Common myeloid progenitor, CD34-positive (primary cell): Measurements from ENCODE around the gene ECI2.

Experiments
- CTCF ChIA-PET: fragments of 350-600 bp; sonication (Branson Sonifier 250); formaldehyde crosslinking; loops from one replicate; lab custom pipeline; 2021; ENCODE audit warnings: antibody characterized with exemption; lab: Charles Lee
- POLR2A ChIA-PET: fragments of 350-600 bp; sonication (Branson Sonifier 250); formaldehyde crosslinking; loops from one replicate; lab custom pipeline; 2021; ENCODE audit warnings: antibody characterized with exemption; lab: Charles Lee
- DNase-seq, 3 donors: peaks; one replicate each; pipeline versions ENCODE4 v3.0.0 to v3.0.0-alpha.2; 2013
- H3K27ac ChIP-seq, 2 experiments: 1 replicate in 1 of 2; 2 replicates in 1 of 2; pipeline ENCODE4 v1.7.0; 2013; ENCODE audit warnings: inconsistent platforms in 2 of 2, low read length in 2 of 2, mild to moderate bottlenecking in 2 of 2, low read depth in 1 of 2, moderate library complexity in 1 of 2; ENCODE audit not compliant: severe bottlenecking in 2 of 2, insufficient read depth in 1 of 2, poor library complexity in 1 of 2
- H3K27me3 ChIP-seq, 5 experiments: replicated peaks in 2 of 5; 1 replicate in 3 of 5; 2 replicates in 2 of 5; pipeline versions ENCODE4 v1.6.1 to v1.7.0; 2013; ENCODE audit warnings: low read length in 4 of 5, mild to moderate bottlenecking in 2 of 5, moderate library complexity in 2 of 5, inconsistent platforms in 1 of 5; ENCODE audit not compliant: insufficient read depth in 5 of 5, control insufficient read depth in 4 of 5
- H3K36me3 ChIP-seq, 4 experiments: 1 replicate in 2 of 4; 2 replicates in 2 of 4; pipeline versions ENCODE4 v1.6.1 to v1.7.0; 2013; ENCODE audit warnings: low read length in 3 of 4, control low read depth in 1 of 4, mild to moderate bottlenecking in 1 of 4; ENCODE audit not compliant: control insufficient read depth in 4 of 4, insufficient read depth in 4 of 4
- H3K4me1 ChIP-seq, 4 experiments: 1 replicate in 3 of 4; 2 replicates in 1 of 4; pipeline versions ENCODE4 v1.6.1 to v1.7.1; 2013; ENCODE audit warnings: low read length in 3 of 4, mild to moderate bottlenecking in 3 of 4, control low read depth in 1 of 4, inconsistent platforms in 1 of 4, moderate library complexity in 1 of 4; ENCODE audit not compliant: control insufficient read depth in 4 of 4, insufficient read depth in 4 of 4; ENCODE audit errors: control extremely low read depth in 1 of 4
- H3K4me3 ChIP-seq, 7 experiments: 1 replicate in 4 of 7; 2 replicates in 3 of 7; pipeline versions ENCODE4 v1.5.1 to v1.7.0; 2013; ENCODE audit warnings: mild to moderate bottlenecking in 7 of 7, low read length in 6 of 7, moderate library complexity in 6 of 7, inconsistent platforms in 2 of 7, low read depth in 2 of 7, control low read depth in 1 of 7; ENCODE audit not compliant: insufficient read depth in 4 of 7, control insufficient read depth in 1 of 7; ENCODE audit errors: extremely low read depth in 1 of 7
- H3K9me3 ChIP-seq, 5 experiments: 1 replicate in 4 of 5; 2 replicates in 1 of 5; pipeline versions ENCODE4 v1.6.1 to v1.7.1; 2013; ENCODE audit warnings: low read length in 4 of 5, mild to moderate bottlenecking in 2 of 5, inconsistent platforms in 1 of 5, low read depth in 1 of 5, moderate library complexity in 1 of 5; ENCODE audit not compliant: control insufficient read depth in 4 of 5, insufficient read depth in 2 of 5; ENCODE audit errors: control extremely low read depth in 1 of 5
- WGBS: methylation state at CpG from one replicate; pipeline ENCODE4 v1.1.5; 2013; ENCODE audit not compliant: insufficient coverage; 5-methylcytosine and 5-hydroxymethylcytosine counted together

ECI2 gene

DNA sequence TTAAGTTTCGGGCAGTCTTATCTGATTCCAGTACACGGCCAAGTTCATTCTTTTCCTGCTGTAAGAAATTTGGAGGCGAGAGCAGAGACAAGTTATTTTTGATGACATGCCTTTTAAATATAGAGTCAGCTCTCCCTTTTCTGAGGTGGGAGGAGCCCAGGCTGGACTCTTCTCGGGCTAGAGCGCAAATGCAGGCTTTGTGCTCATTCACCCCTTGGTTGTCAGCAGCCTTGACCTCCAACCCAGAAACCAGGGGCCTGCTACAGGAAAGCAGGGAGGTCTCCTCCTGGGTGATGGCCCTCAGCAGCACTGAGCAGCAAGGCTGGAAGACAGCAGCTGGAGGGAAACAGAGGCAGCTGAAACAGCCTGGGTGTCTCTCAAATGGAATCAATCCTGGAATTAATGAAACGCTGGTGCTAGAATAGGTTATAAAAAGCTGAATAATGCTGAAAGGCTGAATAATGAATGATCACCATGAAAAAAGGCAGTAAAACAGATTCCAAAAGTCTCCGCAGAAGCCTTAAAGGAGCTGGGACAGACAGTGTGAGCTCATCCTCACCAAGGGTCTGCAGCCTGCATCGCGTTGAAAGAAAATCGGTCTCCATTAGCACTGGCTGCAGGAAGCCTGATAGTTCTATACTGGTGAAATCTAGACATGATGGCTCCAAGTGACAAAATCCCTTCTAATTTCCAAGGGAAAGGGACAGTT, 28.2 kb upstream of the ECI2 start:
- H3K36me3 ChIP-seq, result no peaks in the 10 kb centered on the region
- no peak overlapping the region for H3K27ac ChIP-seq
- ChIA-PET POLR2A (no interaction called here), CTCF (no interaction called here)
- no peaks in the 10 kb centered on the region for H3K27me3 ChIP-seq
- H3K9me3 ChIP-seq, result peaks cover 0 to 4% (median 0%) of the 10 kb centered on the region in 5 experiments
- DNase-seq, result no peak
- 96% methylated on average over 10 of the region's 10 CpGs for WGBS
- peaks cover 0 to 4% (median under 1%) of the 10 kb centered on the region in 4 experiments for H3K4me1 ChIP-seq
- no peak overlapping the region for H3K4me3 ChIP-seq

DNA sequence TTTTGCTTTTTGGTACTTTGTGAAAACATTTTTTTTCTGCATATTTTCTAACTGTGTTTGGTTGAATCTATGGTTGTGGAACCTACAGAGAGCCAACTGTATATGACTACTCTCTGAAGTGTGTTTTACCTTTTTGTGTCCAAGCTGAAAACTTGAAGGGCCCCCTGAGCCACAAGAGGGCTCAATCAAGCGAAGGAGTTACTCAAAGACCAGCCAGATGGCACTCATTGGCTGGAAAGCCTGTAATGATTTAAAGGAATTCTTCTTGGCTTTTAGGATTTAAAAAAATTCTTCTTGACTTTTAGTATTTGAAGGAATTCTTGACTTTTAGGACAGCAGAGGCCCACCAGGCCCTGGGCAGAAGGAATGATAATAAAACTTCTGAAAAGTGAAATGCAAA, 27.0 kb upstream of the ECI2 start:
- Histone ChIP-seq H3K27ac (no peak overlapping the region), H3K4me3 (no peak overlapping the region), H3K4me1 (peaks cover 0 to 4% (median under 1%) of the 10 kb centered on the region in 4 experiments), H3K36me3 (no peaks in the 10 kb centered on the region), H3K27me3 (no peaks in the 10 kb centered on the region), H3K9me3 (no peaks in the 10 kb centered on the region)
- POLR2A ChIA-PET, result no interaction called here
- 100% methylated on average over 1 of the region's 1 CpG for WGBS
- no peak for DNase-seq
- CTCF ChIA-PET, result interaction anchor here (1.0 kb wide), 1 partner anchor 11 kb away, joined by 3 read pairs; no protein-coding TSS in a partner anchor

DNA sequence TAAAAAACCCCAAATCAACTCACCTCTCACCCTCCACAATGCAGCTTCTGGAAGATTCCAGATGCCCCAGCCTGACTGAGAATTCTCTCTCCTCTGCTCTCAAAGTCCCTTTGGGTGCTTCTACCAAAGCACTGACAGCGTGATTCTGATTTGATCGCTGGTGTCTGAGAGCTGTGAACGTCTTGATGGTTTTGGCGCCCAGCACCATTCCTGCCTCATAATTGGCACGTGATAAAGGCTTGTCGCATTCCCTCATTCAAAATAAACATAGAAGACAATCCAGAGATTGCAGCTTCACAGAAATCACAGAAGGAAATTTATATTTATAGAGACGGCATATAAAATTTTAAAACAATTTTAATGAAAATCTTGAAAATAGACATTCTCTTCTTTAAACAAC, 24.1 kb upstream of the ECI2 start:
- WGBS, result 98% methylated on average over 6 of the region's 7 CpGs
- H3K4me3 ChIP-seq, result no peak overlapping the region

DNA sequence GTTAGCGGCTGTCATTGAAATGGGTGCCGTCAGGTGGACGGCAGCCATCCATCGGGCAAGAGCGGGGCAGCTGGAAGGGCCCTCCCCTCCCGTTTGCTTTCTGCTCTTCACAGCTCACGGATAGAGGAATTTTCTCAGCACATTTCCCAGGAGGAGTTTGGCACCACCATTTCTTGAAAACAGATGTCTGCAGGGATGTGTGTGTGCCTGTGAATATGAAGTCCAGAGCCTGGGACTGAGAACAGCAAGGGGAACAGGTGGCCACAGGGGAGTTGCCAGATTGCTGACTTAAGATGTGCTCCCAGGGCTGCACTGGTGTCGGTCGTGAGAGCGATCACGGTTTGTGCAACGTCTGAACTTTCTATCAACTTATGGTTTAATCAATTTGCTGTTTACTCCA, 22.1 kb upstream of the ECI2 start:
- ChIA-PET CTCF (interaction anchor here (1.5 to 1.6 kb wide), 2 partner anchors 100 to 103 kb away, joined by 3 to 5 read pairs; no protein-coding TSS in a partner anchor), POLR2A (no interaction called here)
- H3K4me3 ChIP-seq, result no peak overlapping the region
- H3K4me1 ChIP-seq, result peaks cover 0 to 5% (median 3%) of the 10 kb centered on the region in 4 experiments
- DNase-seq, result no peak
- H3K9me3 ChIP-seq, result no peaks in the 10 kb centered on the region
- H3K27ac ChIP-seq, result no peak overlapping the region
- H3K36me3 ChIP-seq, result no peaks in the 10 kb centered on the region
- H3K27me3 ChIP-seq, result no peaks in the 10 kb centered on the region
- WGBS, result 96% methylated on average over 11 of the region's 12 CpGs

More for the DNA sequence above, 24.1 kb upstream of the ECI2 start:
- H3K27me3 ChIP-seq, result no peaks in the 10 kb centered on the region
- ChIA-PET CTCF (no interaction called here), POLR2A (no interaction called here)
- peaks cover 0 to 5% (median 3%) of the 10 kb centered on the region in 4 experiments for H3K4me1 ChIP-seq
- H3K9me3 ChIP-seq, result no peaks in the 10 kb centered on the region
- H3K27ac ChIP-seq, result no peak overlapping the region
- no peak for DNase-seq
- no peaks in the 10 kb centered on the region for H3K36me3 ChIP-seq

DNA sequence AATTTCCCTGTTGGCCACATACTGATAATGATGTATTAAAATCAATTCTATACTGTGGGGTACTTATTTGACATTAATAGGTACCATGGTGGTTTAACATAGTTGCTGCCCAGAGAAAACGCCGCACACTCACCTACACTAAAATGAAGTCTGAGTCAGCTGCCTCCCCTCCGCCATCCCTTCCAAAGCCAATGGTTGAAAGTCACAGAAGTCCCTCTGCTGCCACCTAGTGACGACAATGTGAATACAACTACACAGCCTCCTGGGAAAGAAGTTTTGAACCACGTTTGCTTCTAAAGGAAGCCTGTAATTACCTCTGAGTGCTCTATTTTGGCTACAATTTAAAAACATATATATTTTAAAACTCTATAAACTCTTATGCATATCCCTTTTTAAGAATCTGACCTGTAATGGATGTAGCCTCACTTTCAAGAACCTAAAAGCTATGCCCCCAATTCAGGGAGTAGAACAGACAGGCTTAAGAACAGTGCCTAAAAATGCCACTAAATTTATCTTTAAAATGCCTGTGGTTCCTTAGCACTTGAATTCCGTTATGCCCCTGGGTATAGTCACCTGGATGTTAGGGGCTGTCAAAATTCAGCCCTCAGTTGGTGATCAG, 20.6 kb upstream of the ECI2 start:
- peak; percentile 83 to 92 (median 88) for DNase-seq
- Histone ChIP-seq H3K27ac (no peak overlapping the region), H3K36me3 (no peaks in the 10 kb centered on the region), H3K4me1 (peaks cover 0 to 5% (median 3%) of the 10 kb centered on the region in 4 experiments), H3K27me3 (no peaks in the 10 kb centered on the region), H3K4me3 (peak overlapping the region in 2 of 7 experiments; percentile 30 to 40), H3K9me3 (no peaks in the 10 kb centered on the region)
- WGBS, result 0% methylated on average over 4 of the region's 6 CpGs
- ChIA-PET POLR2A (interaction anchor here (0.9 kb wide), 1 partner anchor 134 kb away, joined by 3 read pairs; a partner anchor contains a TSS), CTCF (interaction anchor here (0.8 to 2.9 kb wide), 14 partner anchors 19 to 423 kb away, joined by 3 to 25 read pairs (median 3); partner anchors contain the start of gene ECI2)

DNA sequence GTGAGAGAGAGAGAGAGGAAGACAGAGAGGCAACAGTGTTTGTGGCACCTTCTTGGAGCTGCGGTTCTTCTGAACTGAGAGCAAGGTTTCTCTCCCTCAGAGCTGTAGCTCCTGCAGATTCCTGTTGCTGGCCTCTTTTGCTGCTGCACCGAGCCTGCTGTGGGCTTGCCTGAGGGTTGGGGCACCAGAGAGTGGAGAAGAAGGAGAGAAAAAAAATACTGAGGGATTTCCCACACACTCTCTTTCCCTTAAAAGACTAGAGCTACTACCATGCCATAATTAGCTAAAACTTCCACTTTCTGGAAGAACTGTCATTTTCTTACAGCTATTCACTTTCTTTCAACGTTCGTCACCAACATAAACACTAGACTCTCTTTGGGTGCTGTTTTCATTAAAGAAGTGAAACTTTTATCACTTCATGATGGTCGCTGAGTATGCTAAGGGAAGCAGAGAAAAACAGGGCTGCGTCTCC, 18.2 kb upstream of the ECI2 start:
- CTCF ChIA-PET, result interaction anchor here (1.0 to 2.9 kb wide), 6 partner anchors 12 to 99 kb away, joined by 3 to 25 read pairs (median 4); partner anchors contain the start of gene ECI2
- DNase-seq, result peak in 1 of 3 donors; percentile 49
- H3K36me3 ChIP-seq, result no peaks in the 10 kb centered on the region
- peaks cover 0 to 5% (median 3%) of the 10 kb centered on the region in 4 experiments for H3K4me1 ChIP-seq
- H3K9me3 ChIP-seq, result no peaks in the 10 kb centered on the region
- H3K4me3 ChIP-seq, result no peak overlapping the region
- POLR2A ChIA-PET, result no interaction called here
- H3K27me3 ChIP-seq, result no peaks in the 10 kb centered on the region
- 78% methylated on average over 2 of the region's 6 CpGs for WGBS
- no peak overlapping the region for H3K27ac ChIP-seq

DNA sequence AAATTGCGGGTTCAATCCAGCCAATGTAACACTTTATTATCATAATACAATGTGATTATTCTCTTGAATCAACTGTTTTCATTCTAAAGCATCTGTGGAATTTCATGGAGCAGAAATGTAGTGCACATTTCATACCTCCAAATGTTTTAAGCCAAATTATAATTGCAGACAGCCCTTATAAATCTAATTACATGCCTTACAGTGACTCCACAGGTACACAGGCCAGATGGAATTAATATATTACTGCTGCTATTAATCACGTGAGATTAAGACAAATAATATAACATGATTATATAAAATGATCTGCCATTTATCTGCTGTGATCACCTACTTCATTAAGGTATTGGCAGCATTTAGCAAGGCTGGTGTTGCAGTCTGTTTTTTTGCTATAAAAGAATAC, 9.7 kb upstream of the ECI2 start:
- no peak for DNase-seq
- no peak overlapping the region for H3K27ac ChIP-seq
- no peaks in the 10 kb centered on the region for H3K4me1 ChIP-seq
- CTCF ChIA-PET, result no interaction called here
- no peaks in the 10 kb centered on the region for H3K36me3 ChIP-seq
- H3K4me3 ChIP-seq, result no peak overlapping the region
- H3K9me3 ChIP-seq, result peaks cover 0 to 3% (median 2%) of the 10 kb centered on the region in 5 experiments
- no peaks in the 10 kb centered on the region for H3K27me3 ChIP-seq
- POLR2A ChIA-PET, result no interaction called here
- WGBS, result no CpG with 5 or more reads among the region's 2 CpGs
